K562 (cell line): Measurements from ENCODE around the gene USP37.

ENCODE experiments used
- FOSL1 ChIP-seq: fragments of 200-800 bp; sonication (Bioruptor generic); conservative IDR thresholded peaks from 2 replicates; pipeline ENCODE4 v1.6.1; 2016; ENCODE audit warnings: missing genetic modification characterization, missing compliant biosample characterization
- FOXK2 ChIP-seq, 2 experiments: fragments of 450-650 bp; IDR thresholded peaks in 1 of 2; conservative IDR thresholded peaks in 1 of 2; 2 replicates each; pipeline ENCODE4 v1.6.1; 2016; ENCODE audit warnings: low read depth in 2 of 2, mild to moderate bottlenecking in 1 of 2
- GABPA ChIP-seq: fragments of 200-800 bp; sonication (Bioruptor generic); conservative IDR thresholded peaks from 2 replicates; pipeline ENCODE4 v1.6.1; 2016; ENCODE audit warnings: low read depth, missing genetic modification characterization, missing compliant biosample characterization
- TAF15 ChIP-seq: fragments of 200-400 bp; formaldehyde crosslinking; IDR thresholded peaks from 2 replicates; pipeline ENCODE4 v1.6.1; 2017; ENCODE audit warnings: mild to moderate bottlenecking, low read depth, low read length, moderate library complexity
- TCF7L2 ChIP-seq: fragments of 150-350 bp; IDR thresholded peaks from 2 replicates; pipeline ENCODE4 v1.6.1; 2016; ENCODE audit warnings: low read depth, mild to moderate bottlenecking, low read length, moderate library complexity
- TEAD4 ChIP-seq, 2 experiments: sonication (generic) in 1 of 2; formaldehyde crosslinking in 1 of 2; IDR thresholded peaks; 2 replicates each; pipeline versions ENCODE4 v1.6.1 to v1.8.0; 2012 to 2022; ENCODE audit warnings: borderline replicate concordance in 1 of 2, inconsistent platforms in 1 of 2, low read length in 1 of 2, mild to moderate bottlenecking in 1 of 2, missing genetic modification reagents in 1 of 2
- ZNF311 ChIP-seq: fragments of 250-450 bp; sonication (Bioruptor Pico); IDR thresholded peaks from 2 replicates; pipeline ENCODE4 v1.4.0; 2020; ENCODE audit warnings: mild to moderate bottlenecking, moderate library complexity
- ZNF696 ChIP-seq: fragments of 250-450 bp; sonication (Bioruptor Pico); conservative IDR thresholded peaks from 2 replicates; pipeline ENCODE4 v1.4.0; 2020; ENCODE audit warnings: mild to moderate bottlenecking, moderate library complexity
- ZNF77 ChIP-seq: fragments of 250-450 bp; sonication (Bioruptor Pico); IDR thresholded peaks from 2 replicates; pipeline ENCODE4 v1.5.0; 2020
- ZNF780A ChIP-seq: fragments of 250-450 bp; sonication (Bioruptor Pico); IDR thresholded peaks from 2 replicates; pipeline ENCODE4 v1.5.0; 2021; ENCODE audit warnings: mild to moderate bottlenecking
- TF ChIP-seq, protein P1 (sequence below), 3 experiments: IDR thresholded peaks in 2 of 3; conservative IDR thresholded peaks in 1 of 3; 2 replicates each; pipeline ENCODE4 v1.5.1; 2011 to 2012; ENCODE audit warnings: low read length in 3 of 3, mild to moderate bottlenecking in 3 of 3, control low read depth in 2 of 3, improper control_type of control experiment in 1 of 3, inconsistent platforms in 1 of 3, low read depth in 1 of 3, mixed read lengths in 1 of 3, moderate library complexity in 1 of 3; ENCODE audit not compliant: insufficient read depth in 2 of 3

DNA sequence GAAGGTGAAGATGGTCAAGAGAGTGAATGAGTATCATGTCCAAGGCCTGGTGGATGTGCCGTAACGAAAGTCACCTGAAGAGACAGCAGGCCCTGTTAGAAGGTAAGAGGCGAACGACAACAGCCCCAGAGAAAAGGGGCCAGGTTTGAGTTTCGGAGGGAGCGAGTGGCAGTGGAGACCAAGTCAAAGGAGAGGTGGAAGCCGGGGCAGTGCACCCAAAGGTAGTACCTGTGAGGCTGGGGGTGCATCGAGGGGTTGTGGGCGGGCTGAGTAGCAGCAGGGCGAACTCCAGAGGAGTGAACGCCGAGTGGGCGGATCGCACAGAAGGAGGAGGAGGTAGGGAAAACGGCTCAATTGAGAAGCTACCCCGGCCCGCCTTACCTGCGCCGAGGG is 358 bp downstream of the USP37 start:
- TF ChIP-seq FOXK2 (conservative IDR thresholded peaks at IDR 0.05 in 1 of 2, IDR thresholded peaks at IDR 0.05 in 1 of 2; ENCODE audit: low read depth in 2 of 2) = no peak
- TF ChIP-seq TEAD4 (IDR thresholded peaks at IDR 0.05; ENCODE audit: low read length) = no peak
- TF ChIP-seq TEAD4 (CRISPR knock-in tag; IDR thresholded peaks at IDR 0.05; ENCODE audit: borderline replicate concordance) = no peak
- TF ChIP-seq, protein P1, sequence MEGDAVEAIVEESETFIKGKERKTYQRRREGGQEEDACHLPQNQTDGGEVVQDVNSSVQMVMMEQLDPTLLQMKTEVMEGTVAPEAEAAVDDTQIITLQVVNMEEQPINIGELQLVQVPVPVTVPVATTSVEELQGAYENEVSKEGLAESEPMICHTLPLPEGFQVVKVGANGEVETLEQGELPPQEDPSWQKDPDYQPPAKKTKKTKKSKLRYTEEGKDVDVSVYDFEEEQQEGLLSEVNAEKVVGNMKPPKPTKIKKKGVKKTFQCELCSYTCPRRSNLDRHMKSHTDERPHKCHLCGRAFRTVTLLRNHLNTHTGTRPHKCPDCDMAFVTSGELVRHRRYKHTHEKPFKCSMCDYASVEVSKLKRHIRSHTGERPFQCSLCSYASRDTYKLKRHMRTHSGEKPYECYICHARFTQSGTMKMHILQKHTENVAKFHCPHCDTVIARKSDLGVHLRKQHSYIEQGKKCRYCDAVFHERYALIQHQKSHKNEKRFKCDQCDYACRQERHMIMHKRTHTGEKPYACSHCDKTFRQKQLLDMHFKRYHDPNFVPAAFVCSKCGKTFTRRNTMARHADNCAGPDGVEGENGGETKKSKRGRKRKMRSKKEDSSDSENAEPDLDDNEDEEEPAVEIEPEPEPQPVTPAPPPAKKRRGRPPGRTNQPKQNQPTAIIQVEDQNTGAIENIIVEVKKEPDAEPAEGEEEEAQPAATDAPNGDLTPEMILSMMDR (IDR thresholded peaks at IDR 0.05 in 2 of 3, conservative IDR thresholded peaks at IDR 0.05 in 1 of 3; ENCODE audit: insufficient read depth in 2 of 3, low read depth in 1 of 3, low read length in 3 of 3) = no peak
- TF ChIP-seq TCF7L2 = no peak
- TF ChIP-seq TAF15 = no peak
- TF ChIP-seq GABPA (tag) = no peak
- no peak for TF ChIP-seq ZNF696 (CRISPR knock-in tag)
- TF ChIP-seq ZNF780A = no peak
- TF ChIP-seq FOSL1 (tag) = no peak
- TF ChIP-seq ZNF77 (CRISPR knock-in tag) = no peak
- no peak for TF ChIP-seq ZNF311
